ENCODE results near the gene HEXD. TPM values are rescaled to one million over a fixed set of nuclear protein-coding genes. Genes with fewer than 3 reads are reported as not detected.
"Not testable (repeated sequence)": the region's sequence is repeated elsewhere in the genome, so short reads cannot be mapped to it uniquely, and the experiment has no call there.

Gene HEXD
- total RNA-seq, 1 experiment from 2014 or later = 4.9 TPM

DNA sequence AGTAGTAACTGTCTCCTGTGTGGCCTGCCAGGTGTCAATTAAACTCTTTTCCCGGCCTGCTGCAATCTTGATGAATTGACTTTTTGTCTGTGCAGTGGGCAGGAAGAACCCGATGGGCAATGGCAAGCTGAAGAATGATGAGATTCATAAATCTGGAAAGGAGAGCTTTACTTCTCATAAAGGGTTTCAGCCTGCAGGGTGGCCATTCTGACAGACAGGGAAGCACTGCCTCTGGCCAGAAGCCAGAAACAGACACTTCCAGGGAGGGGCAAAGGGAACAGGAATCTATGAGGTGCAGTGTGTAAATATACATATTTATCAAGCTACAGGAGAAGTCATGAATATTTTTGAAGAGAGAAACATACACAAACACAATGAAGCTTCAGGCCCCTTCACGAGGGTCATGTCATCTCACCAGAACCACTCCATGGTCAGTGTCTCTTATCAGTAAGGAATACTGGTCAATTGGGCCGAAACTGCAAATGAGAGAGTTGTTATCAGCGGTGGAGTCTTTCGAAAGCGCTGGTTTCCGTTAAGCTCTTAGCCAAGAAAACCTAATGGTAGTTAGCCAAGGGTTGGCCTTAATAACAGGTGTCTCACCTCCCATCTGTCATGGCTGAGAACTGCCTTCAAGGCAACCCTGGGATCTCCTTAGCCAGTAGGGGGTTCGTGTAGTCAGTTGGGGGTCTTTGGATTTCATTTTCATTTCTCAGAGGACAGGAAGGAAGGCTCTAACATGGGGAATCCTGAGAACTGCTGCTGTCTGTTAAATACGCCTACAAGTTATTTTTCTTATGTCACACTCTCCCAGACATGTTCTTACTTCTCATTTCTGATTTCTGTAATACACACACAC lies 39.2 kb downstream of the HEXD start:
- DNase-seq (ENCODE audit: low read depth) = no peak

- no peak for DNase-seq (ENCODE audit: low read depth)
Measured at GRCh38 chr17:82457929-82458178, 39.7 kb downstream of the HEXD start.

- peak; percentile 99 for DNase-seq (ENCODE audit: low read depth)
Measured at GRCh38 chr17:82458179-82458884, 40.2 kb downstream of the HEXD start, which contains the start of gene NARF. Gene NARF, plus strand, starts transcription at chr17:82458741. Its CDS starts 63 bp downstream, at chr17:82458804.

- peak; percentile 49 for DNase-seq (ENCODE audit: low read depth)
Measured at GRCh38 chr17:82458885-82459424, 40.8 kb downstream of the HEXD start.

- DNase-seq (ENCODE audit: low read depth) = not testable (repeated sequence)
Measured at GRCh38 chr17:82459936-82460335, 41.8 kb downstream of the HEXD start.

- DNase-seq (ENCODE audit: low read depth) = no peak
Measured at GRCh38 chr17:82461827-82462524, 43.8 kb downstream of the HEXD start.

DNA sequence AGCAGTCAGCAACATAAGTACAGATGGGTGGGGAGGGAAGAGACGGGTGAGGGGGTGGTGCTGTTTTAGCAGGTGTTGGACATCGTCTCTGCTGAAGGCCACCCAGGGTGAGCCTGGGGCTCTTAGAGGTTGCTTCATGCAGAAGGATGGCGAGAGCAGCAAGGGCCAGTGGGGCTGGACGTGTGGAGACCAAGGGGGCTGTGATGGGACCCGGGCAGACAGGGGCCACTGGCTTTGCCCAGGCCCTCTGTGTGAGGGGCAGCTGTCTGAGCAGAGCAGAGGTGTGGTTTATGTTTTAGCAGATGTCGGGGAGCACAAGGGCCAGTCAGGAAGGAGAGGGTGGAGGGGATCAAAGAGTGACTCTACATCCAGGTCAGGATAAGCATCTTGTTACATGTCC lies 45.2 kb downstream of the HEXD start:
- DNase-seq (ENCODE audit: low read depth) = no peak

DNA sequence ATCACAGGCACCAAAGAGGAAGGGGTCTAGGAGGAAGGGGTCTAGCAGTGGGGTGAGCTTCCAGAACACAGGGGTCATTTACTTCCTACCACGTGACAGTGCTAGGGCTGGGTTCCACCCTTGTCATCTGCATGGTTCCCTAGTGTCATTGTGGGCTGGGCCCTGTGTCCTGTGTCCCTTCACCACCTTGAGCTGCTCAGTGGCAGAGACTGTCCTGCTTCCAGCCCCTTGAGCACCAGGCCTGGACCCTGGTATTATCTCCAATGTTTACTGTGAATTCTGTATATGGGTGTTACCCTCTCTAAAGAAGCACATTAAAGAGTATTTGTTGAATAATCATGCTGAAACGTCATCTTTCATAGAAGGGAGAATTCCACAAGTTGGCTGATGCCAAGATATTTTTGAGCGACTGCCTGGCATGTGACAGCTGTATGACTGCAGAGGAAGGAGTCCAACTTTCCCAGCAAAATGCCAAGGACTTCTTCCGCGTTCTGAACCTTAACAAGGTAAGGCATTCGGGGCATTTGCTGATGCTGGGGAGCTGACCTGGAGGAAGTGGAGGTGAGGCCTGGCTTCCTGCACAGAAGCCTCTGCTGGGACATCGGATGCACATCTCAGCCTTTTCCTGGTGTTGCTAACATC lies 45.9 kb downstream of the HEXD start:
- no peak for DNase-seq (ENCODE audit: low read depth)

- no peak for DNase-seq (ENCODE audit: low read depth)
Measured at GRCh38 chr17:82464567-82464929, 46.4 kb downstream of the HEXD start.

- no peak for DNase-seq (ENCODE audit: low read depth)
Measured at GRCh38 chr17:82465023-82465603, 47.0 kb downstream of the HEXD start.

GRCh38 chr17:82468692-82469091 lies 50.5 kb downstream of the HEXD start:
- DNase-seq (ENCODE audit: low read depth) = no peak

DNA sequence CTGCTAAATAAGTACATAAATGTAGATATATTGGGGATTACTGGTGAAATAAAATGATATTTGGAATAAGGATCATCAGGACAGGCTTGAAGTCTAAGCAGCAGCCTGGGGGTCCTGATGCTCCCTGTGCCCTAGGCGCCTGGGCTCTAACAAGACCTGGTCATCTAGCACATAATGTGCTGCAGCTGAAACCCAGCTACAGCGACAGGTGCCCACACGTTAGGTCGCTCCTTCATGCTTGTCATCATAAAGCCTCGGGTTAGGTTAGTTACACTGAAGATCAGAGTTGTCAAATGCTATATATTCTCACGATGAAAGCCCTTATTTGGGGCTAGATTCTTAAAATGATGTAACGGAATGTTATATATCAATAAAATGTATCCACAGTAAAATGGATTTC lies 51.9 kb downstream of the HEXD start:
- no peak for DNase-seq (ENCODE audit: low read depth)

DNA sequence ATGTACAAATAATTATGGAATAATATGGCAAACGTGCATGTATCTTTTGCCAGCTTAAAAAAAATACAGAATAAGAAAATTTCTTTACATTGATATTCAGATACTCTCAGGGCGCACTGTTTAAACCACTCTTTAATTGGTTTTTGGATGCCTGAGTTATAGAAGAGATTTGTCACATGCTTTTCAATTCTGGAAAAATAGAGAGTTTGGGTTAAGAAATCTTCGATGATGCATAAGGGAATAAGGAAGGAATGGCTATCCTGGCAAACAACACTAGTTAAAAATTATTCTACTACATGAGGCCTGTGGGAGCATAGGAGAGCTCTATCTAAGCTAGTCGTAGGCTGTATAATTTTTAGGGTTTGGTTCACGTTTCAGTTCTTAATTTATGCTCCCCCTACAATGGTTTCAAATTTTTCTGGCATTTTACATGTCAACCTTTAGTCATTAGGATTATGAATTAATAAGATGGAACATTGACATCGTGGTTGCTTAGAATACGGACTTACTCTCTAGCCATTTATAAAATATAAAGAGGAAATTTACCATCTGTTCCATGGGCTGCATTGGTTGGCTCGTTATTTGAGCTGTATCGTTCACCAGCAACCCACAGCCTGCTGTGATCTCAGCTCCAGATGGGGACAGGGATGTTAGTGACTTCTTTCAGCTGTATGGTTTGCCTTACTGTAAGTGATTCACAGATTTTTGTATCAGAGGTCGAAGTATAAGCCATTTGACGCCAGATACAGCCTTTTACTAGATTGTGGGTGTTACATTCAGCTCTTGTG lies 56.3 kb downstream of the HEXD start:
- DNase-seq (ENCODE audit: low read depth) = no peak

DNA sequence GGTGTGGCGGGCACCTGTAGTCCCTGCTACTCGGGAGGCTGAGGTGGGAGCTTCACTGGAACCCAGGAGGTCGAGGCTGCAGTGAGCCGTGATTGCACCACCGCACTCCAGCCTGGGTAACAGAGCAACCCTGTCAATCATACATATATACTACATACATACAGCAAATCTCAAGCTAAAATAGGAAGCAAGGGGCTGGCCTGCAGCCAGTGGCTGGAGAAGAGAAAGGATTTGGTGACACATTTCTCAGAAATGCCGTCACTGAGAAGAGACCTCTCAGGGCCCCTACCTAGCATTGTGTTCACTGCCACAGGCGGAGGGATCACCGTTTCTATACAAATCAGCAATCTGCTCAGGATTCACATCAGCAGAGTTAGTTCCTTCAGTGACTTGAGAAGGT lies 57.3 kb downstream of the HEXD start:
- no peak for DNase-seq (ENCODE audit: low read depth)

DNA sequence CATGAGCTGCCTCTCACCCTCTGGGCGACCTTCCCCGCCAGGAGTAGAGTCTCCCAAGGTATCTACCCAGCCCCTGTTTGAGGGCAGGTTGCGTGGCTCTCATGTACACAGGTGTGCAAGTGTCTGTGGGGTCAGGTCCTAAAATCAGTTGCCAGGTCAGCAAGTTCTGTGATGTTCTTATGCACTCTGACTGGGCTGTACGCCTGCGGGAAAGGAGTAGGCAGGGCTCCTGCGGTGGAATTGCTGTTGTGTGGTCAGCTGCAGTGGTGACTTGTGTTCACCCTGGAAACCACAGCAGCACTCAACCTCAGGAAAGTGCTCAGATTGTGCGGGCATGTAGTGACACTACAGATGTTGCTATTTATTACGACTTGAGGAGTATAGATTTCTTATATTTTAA lies 59.8 kb downstream of the HEXD start:
- DNase-seq (ENCODE audit: low read depth) = no peak

DNA sequence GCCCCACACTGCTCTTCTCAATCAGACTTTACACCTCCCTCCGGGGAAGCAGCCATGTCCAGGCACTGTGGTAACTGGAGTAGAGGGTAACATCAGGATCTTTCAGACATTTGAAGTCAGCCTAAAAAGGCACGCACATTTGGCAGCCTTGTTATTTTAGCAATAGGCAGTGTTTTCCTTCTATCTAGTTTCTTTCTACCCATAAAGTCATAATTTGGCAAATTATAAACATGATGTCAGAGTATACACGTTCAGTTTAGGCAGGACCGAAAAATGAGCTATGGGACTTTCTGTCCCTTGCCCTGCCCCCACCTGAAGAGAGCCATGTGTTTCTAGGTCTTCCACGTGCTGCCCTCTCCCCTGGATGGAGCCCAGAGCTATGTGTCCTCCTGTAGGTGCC lies 61.5 kb downstream of the HEXD start:
- no peak for DNase-seq (ENCODE audit: low read depth)

DNA sequence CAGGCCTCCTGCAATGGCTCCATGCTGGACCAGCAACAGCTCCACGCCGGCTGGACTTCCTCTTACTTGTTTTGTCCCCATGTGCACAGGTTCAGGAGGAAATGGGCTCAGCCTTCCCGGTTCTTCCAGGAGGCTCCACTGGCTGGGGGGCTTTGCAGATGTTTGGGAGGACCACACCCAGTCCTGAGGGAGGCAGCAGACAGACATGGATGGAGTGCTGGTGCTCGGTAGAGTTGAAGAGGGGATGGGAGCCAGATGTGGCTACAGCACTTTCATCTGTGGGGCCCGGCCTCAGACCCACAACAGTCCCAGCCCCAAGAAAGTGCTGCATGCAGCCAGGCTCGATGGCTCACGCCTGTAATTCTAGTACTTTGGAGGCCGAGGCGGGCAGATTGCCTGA lies 62.2 kb downstream of the HEXD start:
- DNase-seq (ENCODE audit: low read depth) = no peak

DNA sequence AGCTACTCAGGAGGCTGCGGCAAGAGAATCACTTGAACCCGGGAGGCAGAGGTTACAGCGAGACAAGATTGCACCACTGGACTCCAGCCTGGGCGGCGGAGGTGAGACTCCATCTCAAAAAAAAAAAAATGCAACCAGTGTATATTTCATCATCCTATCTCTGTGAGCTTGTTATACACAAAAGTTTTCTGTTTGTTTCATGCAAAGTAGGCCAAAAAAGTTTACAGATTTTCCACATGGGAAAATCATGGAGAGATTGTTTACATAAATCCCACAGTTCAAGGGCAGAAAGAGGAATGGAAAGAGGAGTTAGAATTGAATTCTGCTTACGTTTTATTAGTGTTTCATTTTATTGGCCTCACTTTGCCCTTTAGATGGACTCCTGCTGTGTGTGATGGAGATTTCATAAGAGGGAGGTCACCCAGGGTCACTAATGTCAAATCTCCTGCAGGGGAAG lies 65.1 kb downstream of the HEXD start:
- no peak for DNase-seq (ENCODE audit: low read depth)

GRCh38 chr17:82483836-82484235 lies 65.7 kb downstream of the HEXD start:
- no peak for DNase-seq (ENCODE audit: low read depth)

DNA sequence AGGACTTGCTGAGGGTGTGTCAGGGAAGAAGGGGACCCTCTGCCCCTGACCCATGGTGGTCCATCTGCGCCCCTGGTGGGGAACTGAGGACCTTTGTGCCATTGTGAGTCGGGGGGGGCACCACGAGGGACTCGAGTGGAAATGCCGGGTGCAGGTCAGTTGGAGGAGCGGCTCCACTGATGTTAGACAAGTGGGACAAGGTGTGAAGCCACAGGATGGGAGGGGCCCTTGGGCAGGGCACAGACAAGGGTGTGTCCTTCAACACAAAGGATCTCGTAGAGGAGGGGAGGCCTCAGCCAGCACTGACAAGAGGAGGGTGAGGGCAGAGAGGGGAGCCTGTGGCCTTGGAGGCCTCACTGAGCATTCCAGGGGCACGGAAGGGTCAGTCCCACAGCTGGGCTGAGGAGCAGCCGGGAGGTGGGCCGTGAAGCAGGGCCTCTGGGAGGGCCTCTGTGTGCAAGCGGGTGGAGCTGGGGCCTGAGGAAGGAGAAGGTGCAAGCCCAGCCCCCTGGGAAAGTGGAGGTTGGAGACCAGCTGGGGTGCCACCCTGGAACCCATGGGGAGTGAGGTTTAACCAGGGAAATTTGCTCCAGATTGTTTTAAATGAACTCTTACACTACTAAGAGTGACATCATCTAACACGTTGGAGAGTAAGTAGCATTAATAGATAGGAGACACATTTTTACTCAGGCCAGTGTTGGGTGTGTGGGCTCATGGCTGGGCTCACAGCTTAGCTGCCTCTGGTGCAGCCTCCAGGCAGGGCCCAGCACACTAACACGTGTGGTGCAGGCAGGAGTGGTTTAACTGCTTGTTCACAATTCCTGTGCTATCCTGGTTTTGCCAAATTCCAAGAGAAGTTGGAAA lies 68.3 kb downstream of the HEXD start:
- no peak for DNase-seq (ENCODE audit: low read depth)
